22Rv1 (cell line): Measurements from ENCODE around the gene TAS2R14.

Experiments used
- CTCF ChIP-seq: fragments of 450-650 bp; IDR thresholded peaks from 2 replicates; pipeline ENCODE4 v1.5.1; 2017; ENCODE audit warnings: mild to moderate bottlenecking
- ZFX ChIP-seq: fragments of 450-650 bp; IDR thresholded peaks from 2 replicates; pipeline ENCODE4 v1.6.1; 2017; ENCODE audit warnings: antibody characterized with exemption, borderline replicate concordance

GRCh38 chr12:10974965-10975364, 35.9 kb upstream of the TAS2R14 start:
- TF ChIP-seq CTCF, result no peak
- no peak for TF ChIP-seq ZFX
